OCI-LY7 (cell line): ENCODE measurements around the gene KRT3. TPM values are rescaled to one million over a fixed set of nuclear protein-coding genes. Genes with fewer than 3 reads are reported as not detected.

ENCODE experiments used
- BruUV-seq: library from RNA; stranded (reverse); fragments of 400-500 nt; replicated peaks from 2 replicates; lab custom pipeline; 2021; lab: Mats Ljungman, UMichigan
- CTCF ChIA-PET: fragments of 300-600 bp; sonication (Branson Sonifier 250); formaldehyde crosslinking; loops from one replicate; lab custom pipeline; 2022; ENCODE audit warnings: antibody characterized with exemption; ENCODE audit not compliant: unreplicated experiment; lab: Charles Lee
- POLR2A ChIA-PET: fragments of 300-600 bp; sonication (Branson Sonifier 250); formaldehyde crosslinking; loops from one replicate; lab custom pipeline; 2022; ENCODE audit warnings: antibody characterized with exemption; lab: Charles Lee
- DNase-seq: peaks from one replicate; pipeline ENCODE4 v3.0.0-alpha.2; 2015; ENCODE audit warnings: low spot score
- H2AFZ ChIP-seq: fragments of 200-600 bp; sonication (generic), shearing (Covaris generic); 2 replicates; pipeline ENCODE4 v1.6.1; 2014; ENCODE audit warnings: mild to moderate bottlenecking, antibody characterized with exemption, low read length, moderate library complexity
- H3K27ac ChIP-seq: fragments of 200-600 bp; sonication (generic); 2 replicates; pipeline ENCODE4 v1.5.1; 2014; ENCODE audit warnings: mixed run types, low read depth, mild to moderate bottlenecking, moderate library complexity, low read length, inconsistent platforms; ENCODE audit not compliant: poor library complexity, severe bottlenecking
- H3K36me3 ChIP-seq: fragments of 200-600 bp; sonication (generic); 2 replicates; pipeline ENCODE4 v1.6.1; 2014; ENCODE audit warnings: mild to moderate bottlenecking, antibody characterized with exemption, low read length, moderate library complexity, mixed read lengths; ENCODE audit not compliant: insufficient read depth
- H3K4me1 ChIP-seq: fragments of 200-600 bp; sonication (generic); 2 replicates; pipeline ENCODE4 v1.5.1; 2014; ENCODE audit warnings: mild to moderate bottlenecking, low read length; ENCODE audit not compliant: insufficient read depth, poor library complexity, severe bottlenecking
- H3K4me2 ChIP-seq: fragments of 200-600 bp; sonication (generic); 2 replicates; pipeline ENCODE4 v1.6.1; 2014; ENCODE audit warnings: mild to moderate bottlenecking, low read length
- H3K4me3 ChIP-seq: fragments of 200-600 bp; sonication (generic); 2 replicates; pipeline ENCODE4 v1.5.1; 2014; ENCODE audit warnings: mild to moderate bottlenecking, low read depth, low read length; ENCODE audit not compliant: poor library complexity, severe bottlenecking
- H3K79me2 ChIP-seq: fragments of 200-600 bp; sonication (generic); 2 replicates; pipeline ENCODE4 v1.6.1; 2016; ENCODE audit warnings: low read depth, mild to moderate bottlenecking, low read length, moderate library complexity, mixed read lengths; ENCODE audit not compliant: insufficient read depth
- H3K9me2 ChIP-seq: fragments of 200-600 bp; sonication (generic); 2 replicates; pipeline ENCODE4 v1.6.1; 2016; ENCODE audit warnings: mild to moderate bottlenecking, low read length, mixed read lengths; ENCODE audit not compliant: insufficient read depth
- H3K9me3 ChIP-seq: fragments of 200-600 bp; sonication (generic); 2 replicates; pipeline ENCODE4 v1.6.1; 2014; ENCODE audit warnings: mild to moderate bottlenecking, mixed run types, low read length, mixed read lengths
- H4K20me1 ChIP-seq: fragments of 200-600 bp; sonication (generic); 2 replicates; pipeline ENCODE4 v1.6.1; 2014; ENCODE audit warnings: mild to moderate bottlenecking, antibody characterized with exemption, low read length, moderate library complexity, mixed read lengths; ENCODE audit not compliant: insufficient read depth
- EZH2phosphoT487 ChIP-seq: fragments of 200-600 bp; sonication (generic); IDR thresholded peaks from 2 replicates; pipeline ENCODE4 v1.6.1; 2018; ENCODE audit warnings: low read depth, borderline replicate concordance, mild to moderate bottlenecking, mixed run types, antibody characterized with exemption, low read length, moderate library complexity, mixed read lengths
- intact Hi-C: fragments of 100-400 bp; cut with micrococcal nuclease; formaldehyde crosslinking; loops from one replicate; pipeline ENCODE4 v1.10.0; 2022; ENCODE audit not compliant: unreplicated experiment
- total RNA-seq, 2 experiments: library from RNA; depleted of rRNA in 1 of 2; stranded (reverse); fragments of >200 nt in 1 of 2; shearing (Covaris generic) in 1 of 2; gene quantifications; 2 replicates each; pipeline ENCODE4 v1.2.3, GENCODE V29; 2014 to 2022
- TF ChIP-seq, protein P1 (sequence below): fragments of 200-600 bp; sonication (generic); conservative IDR thresholded peaks from 2 replicates; pipeline ENCODE4 v1.5.1; 2014; ENCODE audit warnings: mild to moderate bottlenecking, antibody characterized with exemption, low read length, moderate library complexity, mixed read lengths

Gene KRT3
- total RNA-seq, 2 experiments from 2014 or later: not detected

DNA sequence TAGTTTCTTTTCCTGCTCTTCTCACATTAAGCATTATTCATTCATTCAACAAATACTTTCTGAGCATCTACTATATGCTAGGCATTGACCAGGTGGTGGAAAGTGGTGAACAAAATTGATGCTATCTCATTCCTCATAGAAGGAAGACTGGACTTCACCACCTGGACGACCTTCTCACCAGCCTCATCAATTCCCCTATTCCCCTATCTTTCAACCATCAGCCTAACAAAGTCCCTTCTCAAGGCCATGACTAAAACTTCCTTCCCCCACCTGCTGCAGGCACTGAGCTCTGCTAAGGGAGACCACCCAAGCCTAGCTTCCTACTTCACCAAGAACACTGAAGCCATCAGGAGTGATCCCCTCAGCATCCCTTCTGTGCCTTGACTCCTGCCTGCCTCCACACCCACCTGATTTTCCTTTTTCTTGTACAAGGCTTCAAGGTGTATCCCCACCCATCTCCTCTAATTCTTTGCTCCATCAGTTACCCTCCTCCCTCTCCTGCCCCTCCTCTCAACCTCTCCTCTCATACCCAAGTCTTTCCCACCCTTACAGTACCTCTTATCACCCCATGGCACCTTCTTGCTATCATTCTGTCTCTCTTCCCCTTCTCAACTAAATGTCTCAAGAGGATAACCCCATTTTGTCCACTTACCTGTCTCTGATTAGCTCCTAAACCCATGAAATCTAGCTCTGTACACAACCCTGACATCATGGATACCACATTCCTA lies 38.3 kb downstream of the KRT3 start:
- H3K4me1 ChIP-seq: no peaks in the 10 kb centered on the region
- DNase-seq: no peak
- intact Hi-C loops: no loop called here
- H3K9me2 ChIP-seq: no peaks in the 10 kb centered on the region
- TF ChIP-seq, protein P1, sequence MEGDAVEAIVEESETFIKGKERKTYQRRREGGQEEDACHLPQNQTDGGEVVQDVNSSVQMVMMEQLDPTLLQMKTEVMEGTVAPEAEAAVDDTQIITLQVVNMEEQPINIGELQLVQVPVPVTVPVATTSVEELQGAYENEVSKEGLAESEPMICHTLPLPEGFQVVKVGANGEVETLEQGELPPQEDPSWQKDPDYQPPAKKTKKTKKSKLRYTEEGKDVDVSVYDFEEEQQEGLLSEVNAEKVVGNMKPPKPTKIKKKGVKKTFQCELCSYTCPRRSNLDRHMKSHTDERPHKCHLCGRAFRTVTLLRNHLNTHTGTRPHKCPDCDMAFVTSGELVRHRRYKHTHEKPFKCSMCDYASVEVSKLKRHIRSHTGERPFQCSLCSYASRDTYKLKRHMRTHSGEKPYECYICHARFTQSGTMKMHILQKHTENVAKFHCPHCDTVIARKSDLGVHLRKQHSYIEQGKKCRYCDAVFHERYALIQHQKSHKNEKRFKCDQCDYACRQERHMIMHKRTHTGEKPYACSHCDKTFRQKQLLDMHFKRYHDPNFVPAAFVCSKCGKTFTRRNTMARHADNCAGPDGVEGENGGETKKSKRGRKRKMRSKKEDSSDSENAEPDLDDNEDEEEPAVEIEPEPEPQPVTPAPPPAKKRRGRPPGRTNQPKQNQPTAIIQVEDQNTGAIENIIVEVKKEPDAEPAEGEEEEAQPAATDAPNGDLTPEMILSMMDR: no peak
- no peak for TF ChIP-seq EZH2phosphoT487
- H3K27ac ChIP-seq: no peak overlapping the region
- H3K4me3 ChIP-seq: no peak overlapping the region
- CTCF ChIA-PET: no interaction called here
- H3K4me2 ChIP-seq: no peak overlapping the region
- H3K36me3 ChIP-seq: no peaks in the 10 kb centered on the region
- no peaks in the 10 kb centered on the region for H3K9me3 ChIP-seq
- H4K20me1 ChIP-seq: no peaks in the 10 kb centered on the region
- BruUV-seq: no TSS peak
- H3K79me2 ChIP-seq: no peaks in the 10 kb centered on the region
- POLR2A ChIA-PET: no interaction called here
- no peak overlapping the region for H2AFZ ChIP-seq

DNA sequence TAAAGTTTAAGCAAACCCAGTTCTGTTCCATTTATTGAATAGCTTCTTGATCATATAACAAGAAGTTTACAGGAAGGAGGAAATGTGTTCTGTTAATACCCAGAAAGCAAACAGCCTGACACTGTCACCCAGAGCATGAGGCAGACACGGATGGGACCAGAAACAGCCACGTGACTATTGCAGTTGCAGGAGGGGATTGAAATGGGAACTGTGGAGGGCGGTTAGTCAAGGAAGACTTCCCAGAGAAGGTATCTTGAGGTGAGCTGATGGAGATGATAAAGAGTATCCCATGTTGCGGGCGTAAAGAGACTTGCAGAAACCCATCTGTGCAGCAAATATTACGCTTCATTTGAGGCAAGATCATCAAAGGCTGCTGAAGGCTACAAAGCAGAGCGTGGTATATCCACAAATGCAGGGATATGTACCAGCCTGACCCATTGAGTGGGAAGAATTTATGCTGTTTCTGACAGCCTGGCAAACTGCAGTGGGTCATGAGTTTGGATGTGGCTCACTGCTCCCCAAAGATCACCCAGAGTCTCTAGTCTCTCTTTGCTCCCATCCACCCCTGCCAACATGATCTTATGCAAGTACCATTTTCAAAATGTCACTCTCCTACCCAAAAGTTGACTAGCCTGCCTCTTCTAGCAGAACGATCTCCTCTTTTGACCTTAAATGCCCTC lies 39.5 kb downstream of the KRT3 start:
- POLR2A ChIA-PET: interaction anchor here (0.6 to 0.7 kb wide), 2 partner anchors 32 to 633 kb away, joined by 3 to 5 read pairs; no protein-coding TSS in a partner anchor
- Histone ChIP-seq H4K20me1 (no peaks in the 10 kb centered on the region), H3K4me1 (no peaks in the 10 kb centered on the region), H2AFZ (no peak overlapping the region), H3K79me2 (no peaks in the 10 kb centered on the region), H3K4me2 (no peak overlapping the region), H3K27ac (no peak overlapping the region), H3K36me3 (no peaks in the 10 kb centered on the region), H3K9me3 (no peaks in the 10 kb centered on the region), H3K4me3 (no peak overlapping the region), H3K9me2 (no peaks in the 10 kb centered on the region)
- TF ChIP-seq, protein P1: no peak
- BruUV-seq: no TSS peak
- DNase-seq: no peak
- CTCF ChIA-PET: no interaction called here
- intact Hi-C loops: no loop called here

GRCh38 chr12:52755533-52755932 lies 40.4 kb downstream of the KRT3 start:
- ChIA-PET CTCF (no interaction called here), POLR2A (interaction anchor here (0.6 kb wide), 1 partner anchor 632 kb away, joined by 5 read pairs; no protein-coding TSS in a partner anchor)
- Histone ChIP-seq H3K9me3 (no peaks in the 10 kb centered on the region), H4K20me1 (no peaks in the 10 kb centered on the region), H3K36me3 (no peaks in the 10 kb centered on the region), H3K4me3 (no peak overlapping the region), H2AFZ (no peak overlapping the region), H3K27ac (no peak overlapping the region), H3K9me2 (no peaks in the 10 kb centered on the region), H3K79me2 (no peaks in the 10 kb centered on the region), H3K4me1 (no peaks in the 10 kb centered on the region), H3K4me2 (no peak overlapping the region)
- intact Hi-C loops: no loop called here
- no peak for DNase-seq
- BruUV-seq: no TSS peak
- TF ChIP-seq EZH2phosphoT487: no peak
- TF ChIP-seq, protein P1: no peak
